Measurements from ENCODE around the gene ESRRG. TPM values are rescaled to one million over a fixed set of nuclear protein-coding genes. Genes with fewer than 3 reads are reported as not detected.

Gene ESRRG
- total and polyA plus RNA-seq, 4 donors, result 0.19 to 4.5 (median 1.3) TPM

DNA sequence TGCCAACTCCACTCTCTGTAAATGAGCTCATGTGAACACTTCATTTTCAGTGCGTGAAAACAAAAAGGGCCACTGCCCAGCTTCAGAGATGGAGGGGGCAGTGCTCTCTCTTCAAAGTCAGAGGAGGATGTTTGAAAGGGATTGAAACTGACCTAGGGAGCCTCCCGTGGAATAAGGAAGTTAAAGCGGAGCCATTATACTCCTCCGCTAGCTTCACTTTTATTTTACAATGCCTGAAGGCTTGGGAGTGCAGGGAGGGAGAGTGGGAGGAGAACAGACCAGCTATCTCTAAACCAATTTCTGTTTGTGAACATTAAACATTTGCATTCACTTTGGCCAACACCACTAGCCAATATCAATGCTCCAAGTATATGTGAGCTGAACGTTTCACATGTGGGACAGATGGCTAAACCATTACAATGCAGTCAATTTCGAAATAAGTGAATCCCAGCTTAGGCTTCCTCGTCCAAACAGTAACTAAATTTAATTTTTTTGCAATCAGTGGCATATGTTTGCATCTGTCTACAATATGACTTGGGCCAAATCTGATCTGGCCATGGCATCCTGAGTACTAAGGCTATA lies 126.9 kb downstream of the ESRRG start:
- 67 to 74% methylated on average over 7 of the region's 7 CpGs for WGBS, 2 donors
- Histone ChIP-seq H3K36me3 (ENCODE audit: control insufficient read depth in 4 of 4, insufficient read depth in 4 of 4, low read length in 4 of 4) (no peaks in the 10 kb centered on the region), H3K9ac (ENCODE audit: insufficient read depth in 1 of 2, low read length in 2 of 2) (peak overlapping the region in 1 of 2 donors; percentile 75), H3K27me3 (ENCODE audit: control insufficient read depth in 3 of 3, insufficient read depth in 3 of 3, low read length in 2 of 3) (no peaks in the 10 kb centered on the region), H3K9me3 (ENCODE audit: control insufficient read depth in 4 of 4, insufficient read depth in 3 of 4, low read length in 3 of 4) (no peaks in the 10 kb centered on the region), H3K4me1 (ENCODE audit: control insufficient read depth in 5 of 5, insufficient read depth in 5 of 5, low read length in 5 of 5) (peaks cover 0 to 11% (median 4%) of the 10 kb centered on the region in 5 donors), H3K27ac (ENCODE audit: low read depth in 1 of 2, low read length in 1 of 2) (no peak overlapping the region), H3K4me3 (no peak overlapping the region)
- DNase-seq (peak; percentile 51 to 94 (median 92)), ATAC-seq (ENCODE audit: insufficient read depth, low FRiP score) (no peak)
- TF ChIP-seq, protein P1, sequence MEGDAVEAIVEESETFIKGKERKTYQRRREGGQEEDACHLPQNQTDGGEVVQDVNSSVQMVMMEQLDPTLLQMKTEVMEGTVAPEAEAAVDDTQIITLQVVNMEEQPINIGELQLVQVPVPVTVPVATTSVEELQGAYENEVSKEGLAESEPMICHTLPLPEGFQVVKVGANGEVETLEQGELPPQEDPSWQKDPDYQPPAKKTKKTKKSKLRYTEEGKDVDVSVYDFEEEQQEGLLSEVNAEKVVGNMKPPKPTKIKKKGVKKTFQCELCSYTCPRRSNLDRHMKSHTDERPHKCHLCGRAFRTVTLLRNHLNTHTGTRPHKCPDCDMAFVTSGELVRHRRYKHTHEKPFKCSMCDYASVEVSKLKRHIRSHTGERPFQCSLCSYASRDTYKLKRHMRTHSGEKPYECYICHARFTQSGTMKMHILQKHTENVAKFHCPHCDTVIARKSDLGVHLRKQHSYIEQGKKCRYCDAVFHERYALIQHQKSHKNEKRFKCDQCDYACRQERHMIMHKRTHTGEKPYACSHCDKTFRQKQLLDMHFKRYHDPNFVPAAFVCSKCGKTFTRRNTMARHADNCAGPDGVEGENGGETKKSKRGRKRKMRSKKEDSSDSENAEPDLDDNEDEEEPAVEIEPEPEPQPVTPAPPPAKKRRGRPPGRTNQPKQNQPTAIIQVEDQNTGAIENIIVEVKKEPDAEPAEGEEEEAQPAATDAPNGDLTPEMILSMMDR (IDR thresholded peaks at IDR 0.05; ENCODE audit: control extremely low read depth, extremely low read depth), result no peak

DNA sequence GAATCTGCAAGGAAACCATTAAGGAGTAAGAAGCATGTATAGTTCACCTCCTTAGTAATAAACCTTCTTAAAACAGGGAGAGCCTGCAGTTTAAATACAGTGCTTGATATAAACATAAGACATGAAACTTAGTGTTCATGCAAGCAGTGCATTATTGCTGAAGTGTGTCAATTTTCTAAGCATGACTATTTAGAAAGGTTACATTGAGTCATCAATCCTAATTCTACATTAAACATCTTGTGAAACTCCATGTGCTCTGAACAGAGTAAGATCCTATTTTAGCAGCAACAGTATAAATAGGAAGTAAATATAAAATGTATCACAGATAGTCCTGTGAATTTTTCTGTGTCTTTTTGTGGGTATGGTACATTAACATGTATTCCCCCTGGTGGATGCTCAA lies 135.5 kb downstream of the ESRRG start:
- no peaks in the 10 kb centered on the region for H3K4me1 ChIP-seq (ENCODE audit: control insufficient read depth in 5 of 5, insufficient read depth in 5 of 5, low read length in 5 of 5)
- ATAC-seq (ENCODE audit: insufficient read depth, low FRiP score), result no peak
- H3K27me3 ChIP-seq (ENCODE audit: control insufficient read depth in 3 of 3, insufficient read depth in 3 of 3, low read length in 2 of 3), result no peaks in the 10 kb centered on the region
- no peaks in the 10 kb centered on the region for H3K36me3 ChIP-seq (ENCODE audit: control insufficient read depth in 4 of 4, insufficient read depth in 4 of 4, low read length in 4 of 4)
- no peak overlapping the region for H3K4me3 ChIP-seq
- no peak overlapping the region for H3K9ac ChIP-seq (ENCODE audit: insufficient read depth in 1 of 2, low read length in 2 of 2)
- H3K27ac ChIP-seq (ENCODE audit: low read depth in 1 of 2, low read length in 1 of 2), result no peak overlapping the region
- DNase-seq, result no peak
- TF ChIP-seq, protein P1 (IDR thresholded peaks at IDR 0.05; ENCODE audit: control extremely low read depth, extremely low read depth), result no peak
- no peaks in the 10 kb centered on the region for H3K9me3 ChIP-seq (ENCODE audit: control insufficient read depth in 4 of 4, insufficient read depth in 3 of 4, low read length in 3 of 4)

DNA sequence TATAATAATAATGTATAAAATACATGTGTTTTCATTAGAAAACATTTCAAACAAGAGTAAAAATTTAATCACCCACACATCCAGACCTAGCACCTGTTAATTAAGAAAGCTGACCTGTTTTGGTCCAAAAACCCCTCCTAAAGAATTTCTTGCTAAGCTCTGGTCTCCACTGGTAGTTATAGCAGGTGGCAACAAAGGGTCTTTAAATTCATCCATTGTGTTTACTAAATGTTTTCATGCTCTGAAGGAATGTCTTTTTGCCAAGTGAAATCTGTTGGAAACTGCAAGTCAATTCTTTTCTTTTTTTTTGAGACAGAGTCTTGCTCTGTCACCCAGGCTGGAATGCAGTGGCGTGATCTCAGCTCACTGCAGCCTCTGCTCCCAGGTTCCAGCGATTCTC lies 141.1 kb downstream of the ESRRG start:
- ATAC-seq (ENCODE audit: insufficient read depth, low FRiP score), result no peak
- no peaks in the 10 kb centered on the region for H3K9me3 ChIP-seq (ENCODE audit: control insufficient read depth in 4 of 4, insufficient read depth in 3 of 4, low read length in 3 of 4)
- TF ChIP-seq, protein P1 (IDR thresholded peaks at IDR 0.05; ENCODE audit: control extremely low read depth, extremely low read depth), result no peak
- peaks cover 0 to 3% (median 0%) of the 10 kb centered on the region in 5 donors for H3K4me1 ChIP-seq (ENCODE audit: control insufficient read depth in 5 of 5, insufficient read depth in 5 of 5, low read length in 5 of 5)
- 82 to 90% methylated on average over 2 of the region's 2 CpGs for WGBS, 2 donors
- DNase-seq, result no peak
- no peaks in the 10 kb centered on the region for H3K27me3 ChIP-seq (ENCODE audit: control insufficient read depth in 3 of 3, insufficient read depth in 3 of 3, low read length in 2 of 3)
- H3K27ac ChIP-seq (ENCODE audit: low read depth in 1 of 2, low read length in 1 of 2), result no peak overlapping the region
- H3K4me3 ChIP-seq, result no peak overlapping the region
- no peak overlapping the region for H3K9ac ChIP-seq (ENCODE audit: insufficient read depth in 1 of 2, low read length in 2 of 2)
- no peaks in the 10 kb centered on the region for H3K36me3 ChIP-seq (ENCODE audit: control insufficient read depth in 4 of 4, insufficient read depth in 4 of 4, low read length in 4 of 4)

DNA sequence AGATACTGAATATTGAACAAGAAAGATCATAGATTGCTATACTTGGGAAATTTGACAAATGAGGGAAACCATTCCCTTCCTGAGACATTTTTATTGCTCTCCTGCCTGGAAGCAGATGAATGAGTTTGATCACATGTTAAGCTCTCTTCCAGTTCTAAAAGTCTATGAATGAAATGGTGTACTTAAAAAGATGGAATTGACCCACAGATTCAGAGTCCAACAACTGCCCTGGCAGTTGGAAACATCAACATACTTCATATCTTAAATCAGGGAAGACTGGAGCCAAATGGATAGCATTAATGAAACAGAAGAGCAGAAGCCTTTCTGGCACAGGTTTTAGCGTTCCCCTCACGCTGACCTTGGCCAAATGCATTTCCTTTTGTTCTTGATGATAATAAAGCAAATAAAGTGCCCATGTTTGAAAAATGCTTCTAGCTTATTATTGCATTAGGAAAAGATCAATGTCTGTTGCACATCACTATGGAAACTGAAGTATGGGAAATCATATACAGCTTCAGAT lies 142.6 kb downstream of the ESRRG start:
- ATAC-seq (ENCODE audit: insufficient read depth, low FRiP score) (no peak), DNase-seq (peak in 2 of 3 donors; percentile 11 to 28)
- no peaks in the 10 kb centered on the region for H3K9me3 ChIP-seq (ENCODE audit: control insufficient read depth in 4 of 4, insufficient read depth in 3 of 4, low read length in 3 of 4)
- TF ChIP-seq, protein P1 (IDR thresholded peaks at IDR 0.05; ENCODE audit: control extremely low read depth, extremely low read depth), result no peak
- no peak overlapping the region for H3K27ac ChIP-seq (ENCODE audit: low read depth in 1 of 2, low read length in 1 of 2)
- no peaks in the 10 kb centered on the region for H3K27me3 ChIP-seq (ENCODE audit: control insufficient read depth in 3 of 3, insufficient read depth in 3 of 3, low read length in 2 of 3)
- peaks cover 0 to 11% (median 0%) of the 10 kb centered on the region in 5 donors for H3K4me1 ChIP-seq (ENCODE audit: control insufficient read depth in 5 of 5, insufficient read depth in 5 of 5, low read length in 5 of 5)
- no peaks in the 10 kb centered on the region for H3K36me3 ChIP-seq (ENCODE audit: control insufficient read depth in 4 of 4, insufficient read depth in 4 of 4, low read length in 4 of 4)
- no peak overlapping the region for H3K9ac ChIP-seq (ENCODE audit: insufficient read depth in 1 of 2, low read length in 2 of 2)
- WGBS, 2 donors, result 44 to 76% methylated on average over 2 of the region's 2 CpGs
- H3K4me3 ChIP-seq, result no peak overlapping the region

Measured in lung (tissue), 12 donors.